HepG2 (cell line): ENCODE data around the gene MPHOSPH8. TPM values are rescaled to one million over a fixed set of nuclear protein-coding genes. Genes with fewer than 3 reads are reported as not detected.

Experiments used
- AGO1 ChIP-seq: fragments of 200-400 bp; formaldehyde crosslinking; IDR thresholded peaks from 2 replicates; pipeline ENCODE4 v1.6.1; 2017; ENCODE audit warnings: mild to moderate bottlenecking, low read depth, low read length, moderate library complexity; ENCODE audit not compliant: poor library complexity, severe bottlenecking
- CBX5 ChIP-seq: sonication (generic); formaldehyde crosslinking; IDR thresholded peaks from 2 replicates; pipeline ENCODE4 v1.4.0; 2020; ENCODE audit warnings: missing genetic modification reagents, borderline replicate concordance
- GATAD2A ChIP-seq: IDR thresholded peaks from 2 replicates; pipeline ENCODE4 v1.6.1; 2016
- KDM6A ChIP-seq: IDR thresholded peaks from 2 replicates; pipeline ENCODE4 v1.6.1; 2016; ENCODE audit warnings: low read depth
- PITX1 ChIP-seq: sonication (generic); formaldehyde crosslinking; IDR thresholded peaks from 2 replicates; pipeline ENCODE4 v1.5.1; 2020; ENCODE audit warnings: mild to moderate bottlenecking, missing genetic modification reagents
- POLR2AphosphoS5 ChIP-seq: IDR thresholded peaks from 2 replicates; pipeline ENCODE4 v1.6.1; 2012; ENCODE audit warnings: low read depth, low read length
- RAD21 ChIP-seq: fragments of 450-650 bp; formaldehyde crosslinking; IDR thresholded peaks from 2 replicates; pipeline ENCODE4 v1.5.0; 2020; ENCODE audit warnings: mild to moderate bottlenecking
- RARA ChIP-seq: IDR thresholded peaks from 2 replicates; pipeline ENCODE4 v1.6.1; 2016; ENCODE audit warnings: missing genetic modification reagents, missing compliant biosample characterization
- SAP130 ChIP-seq: IDR thresholded peaks from 2 replicates; pipeline ENCODE4 v1.6.1; 2016; ENCODE audit warnings: low read depth
- SETDB1 ChIP-seq: sonication (generic); formaldehyde crosslinking; IDR thresholded peaks from 2 replicates; pipeline ENCODE4 v1.5.1; 2020; ENCODE audit warnings: missing genetic modification reagents, mild to moderate bottlenecking, borderline replicate concordance
- SMC3 ChIP-seq: IDR thresholded peaks from 2 replicates; pipeline ENCODE4 v1.6.1; 2011; ENCODE audit warnings: low read length, improper control_type of control experiment
- SOX13 ChIP-seq, 3 experiments: fragments of 450-650 bp in 1 of 3; sonication (generic) in 1 of 3; formaldehyde crosslinking in 1 of 3; IDR thresholded peaks in 2 of 3; conservative IDR thresholded peaks in 1 of 3; 2 replicates each; pipeline versions ENCODE4 v1.5.0 to v1.6.1; 2016 to 2020; ENCODE audit warnings: antibody characterized with exemption in 1 of 3, mild to moderate bottlenecking in 1 of 3, missing compliant biosample characterization in 1 of 3, missing genetic modification reagents in 1 of 3, moderate library complexity in 1 of 3
- TBL1XR1 ChIP-seq: fragments of 150-350 bp; IDR thresholded peaks from 2 replicates; pipeline ENCODE4 v1.6.1; 2014; ENCODE audit warnings: borderline replicate concordance, low read length; ENCODE audit not compliant: partially characterized antibody
- TCF7L2 ChIP-seq: IDR thresholded peaks from 2 replicates; pipeline ENCODE4 v1.6.1; 2011; ENCODE audit warnings: mild to moderate bottlenecking, low read depth, low read length, moderate library complexity
- ZBTB49 ChIP-seq: sonication (generic); formaldehyde crosslinking; IDR thresholded peaks from 2 replicates; pipeline ENCODE4 v1.4.0; 2020; ENCODE audit warnings: missing genetic modification reagents, borderline replicate concordance
- ZC3H13 ChIP-seq: sonication (generic); formaldehyde crosslinking; IDR thresholded peaks from 2 replicates; pipeline ENCODE4 v1.8.1; 2023; ENCODE audit warnings: mild to moderate bottlenecking, missing genetic modification reagents, moderate library complexity
- ZKSCAN1 ChIP-seq: fragments of 150-350 bp; IDR thresholded peaks from 2 replicates; pipeline ENCODE4 v1.6.1; 2014; ENCODE audit warnings: low read length
- ZNF530 ChIP-seq: sonication (generic); formaldehyde crosslinking; IDR thresholded peaks from 2 replicates; pipeline ENCODE4 v1.5.0; 2020; ENCODE audit warnings: low read depth, mild to moderate bottlenecking, missing genetic modification reagents
- ZNF546 ChIP-seq: sonication (generic); formaldehyde crosslinking; conservative IDR thresholded peaks from 2 replicates; pipeline ENCODE4 v1.8.1; 2023; ENCODE audit warnings: mild to moderate bottlenecking, missing genetic modification reagents
- ZNF572 ChIP-seq: sonication (generic); formaldehyde crosslinking; IDR thresholded peaks from 2 replicates; pipeline ENCODE4 v1.5.1; 2020; ENCODE audit warnings: mild to moderate bottlenecking, missing genetic modification reagents
- ZNF644 ChIP-seq: IDR thresholded peaks from 2 replicates; pipeline ENCODE4 v1.6.1; 2016; ENCODE audit warnings: low read depth
- polyA plus RNA-seq, 8 experiments: library from polyadenylated mRNA; depleted of rRNA in 3 of 8; stranded (reverse) in 7 of 8; unstranded in 1 of 8; fragments of >200 nt; fragmentation: Illumina TruSeq in 4 of 8; extraction: Trizol in 4 of 8; gene quantifications; 2 replicates each; pipeline versions ENCODE4 v1.2.1 to v1.2.3, GENCODE V29; 2011 to 2016; ENCODE audit warnings: low read depth in 4 of 8, missing spikeins in 1 of 8, mixed read lengths in 1 of 8; ENCODE audit not compliant: insufficient read depth in 1 of 8
- total RNA-seq, 5 experiments: library from RNA; depleted of rRNA; stranded (reverse); fragments of >200 nt; fragmentation: Illumina TruSeq; extraction: Trizol; gene quantifications; 2 replicates each; pipeline ENCODE4 v1.2.3, GENCODE V29; 2016; ENCODE audit warnings: low read depth in 1 of 5
- TF ChIP-seq, protein P1 (sequence below): sonication (generic); formaldehyde crosslinking; IDR thresholded peaks from 2 replicates; pipeline ENCODE4 v1.4.0; 2020; ENCODE audit warnings: missing genetic modification reagents
- TF ChIP-seq, protein P2 (sequence below): sonication (generic); formaldehyde crosslinking; IDR thresholded peaks from 2 replicates; pipeline ENCODE4 v1.5.1; 2020; ENCODE audit warnings: missing genetic modification reagents, mild to moderate bottlenecking, borderline replicate concordance
- TF ChIP-seq, protein P3 (sequence below): IDR thresholded peaks from 2 replicates; pipeline ENCODE4 v1.6.1; 2016; ENCODE audit warnings: mild to moderate bottlenecking, missing biosample characterization, missing genetic modification reagents

MPHOSPH8 gene
- total and polyA plus RNA-seq, 2 of the 13 experiments (the other 11 are each of a cell fraction or from before 2014, with no cell fraction given), result 17.3 to 20.9 TPM

DNA sequence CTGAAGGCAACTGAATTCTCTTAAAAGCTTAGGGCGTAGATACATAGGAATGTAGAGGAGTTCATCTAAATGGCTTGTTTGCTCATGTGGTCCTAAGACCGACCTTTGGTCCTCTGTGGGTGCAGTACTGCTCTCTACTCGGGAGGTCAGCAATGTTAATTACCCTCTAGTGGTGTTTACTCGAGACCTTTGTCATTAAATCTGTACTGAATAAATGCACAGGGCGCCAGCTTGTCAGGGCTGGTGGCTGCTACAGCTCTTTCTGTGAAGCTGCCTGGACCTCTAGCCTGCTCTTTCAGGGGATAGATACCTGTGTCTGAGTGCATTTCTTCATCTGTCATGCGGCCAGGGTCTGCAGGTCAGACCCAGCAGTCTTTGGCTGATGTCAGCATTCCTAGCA, 29.2 kb upstream of the MPHOSPH8 start (continued):
- no peak for TF ChIP-seq AGO1
- TF ChIP-seq ZBTB49 (CRISPR knock-in tag), result no peak
- TF ChIP-seq, protein P1, sequence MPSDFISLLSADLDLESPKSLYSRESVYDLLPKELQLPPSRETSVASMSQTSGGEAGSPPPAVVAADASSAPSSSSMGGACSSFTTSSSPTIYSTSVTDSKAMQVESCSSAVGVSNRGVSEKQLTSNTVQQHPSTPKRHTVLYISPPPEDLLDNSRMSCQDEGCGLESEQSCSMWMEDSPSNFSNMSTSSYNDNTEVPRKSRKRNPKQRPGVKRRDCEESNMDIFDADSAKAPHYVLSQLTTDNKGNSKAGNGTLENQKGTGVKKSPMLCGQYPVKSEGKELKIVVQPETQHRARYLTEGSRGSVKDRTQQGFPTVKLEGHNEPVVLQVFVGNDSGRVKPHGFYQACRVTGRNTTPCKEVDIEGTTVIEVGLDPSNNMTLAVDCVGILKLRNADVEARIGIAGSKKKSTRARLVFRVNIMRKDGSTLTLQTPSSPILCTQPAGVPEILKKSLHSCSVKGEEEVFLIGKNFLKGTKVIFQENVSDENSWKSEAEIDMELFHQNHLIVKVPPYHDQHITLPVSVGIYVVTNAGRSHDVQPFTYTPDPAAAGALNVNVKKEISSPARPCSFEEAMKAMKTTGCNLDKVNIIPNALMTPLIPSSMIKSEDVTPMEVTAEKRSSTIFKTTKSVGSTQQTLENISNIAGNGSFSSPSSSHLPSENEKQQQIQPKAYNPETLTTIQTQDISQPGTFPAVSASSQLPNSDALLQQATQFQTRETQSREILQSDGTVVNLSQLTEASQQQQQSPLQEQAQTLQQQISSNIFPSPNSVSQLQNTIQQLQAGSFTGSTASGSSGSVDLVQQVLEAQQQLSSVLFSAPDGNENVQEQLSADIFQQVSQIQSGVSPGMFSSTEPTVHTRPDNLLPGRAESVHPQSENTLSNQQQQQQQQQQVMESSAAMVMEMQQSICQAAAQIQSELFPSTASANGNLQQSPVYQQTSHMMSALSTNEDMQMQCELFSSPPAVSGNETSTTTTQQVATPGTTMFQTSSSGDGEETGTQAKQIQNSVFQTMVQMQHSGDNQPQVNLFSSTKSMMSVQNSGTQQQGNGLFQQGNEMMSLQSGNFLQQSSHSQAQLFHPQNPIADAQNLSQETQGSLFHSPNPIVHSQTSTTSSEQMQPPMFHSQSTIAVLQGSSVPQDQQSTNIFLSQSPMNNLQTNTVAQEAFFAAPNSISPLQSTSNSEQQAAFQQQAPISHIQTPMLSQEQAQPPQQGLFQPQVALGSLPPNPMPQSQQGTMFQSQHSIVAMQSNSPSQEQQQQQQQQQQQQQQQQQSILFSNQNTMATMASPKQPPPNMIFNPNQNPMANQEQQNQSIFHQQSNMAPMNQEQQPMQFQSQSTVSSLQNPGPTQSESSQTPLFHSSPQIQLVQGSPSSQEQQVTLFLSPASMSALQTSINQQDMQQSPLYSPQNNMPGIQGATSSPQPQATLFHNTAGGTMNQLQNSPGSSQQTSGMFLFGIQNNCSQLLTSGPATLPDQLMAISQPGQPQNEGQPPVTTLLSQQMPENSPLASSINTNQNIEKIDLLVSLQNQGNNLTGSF (CRISPR knock-in tag), result no peak
- TF ChIP-seq, protein P2, sequence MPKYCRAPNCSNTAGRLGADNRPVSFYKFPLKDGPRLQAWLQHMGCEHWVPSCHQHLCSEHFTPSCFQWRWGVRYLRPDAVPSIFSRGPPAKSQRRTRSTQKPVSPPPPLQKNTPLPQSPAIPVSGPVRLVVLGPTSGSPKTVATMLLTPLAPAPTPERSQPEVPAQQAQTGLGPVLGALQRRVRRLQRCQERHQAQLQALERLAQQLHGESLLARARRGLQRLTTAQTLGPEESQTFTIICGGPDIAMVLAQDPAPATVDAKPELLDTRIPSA, result no peak
- TF ChIP-seq SMC3, result no peak
- 0 out of 2 replicates have a peak, but pooled peaks have one; percentile 26 for TF ChIP-seq KDM6A
- TF ChIP-seq GATAD2A (CRISPR knock-in tag), result no peak
- TF ChIP-seq, protein P3, sequence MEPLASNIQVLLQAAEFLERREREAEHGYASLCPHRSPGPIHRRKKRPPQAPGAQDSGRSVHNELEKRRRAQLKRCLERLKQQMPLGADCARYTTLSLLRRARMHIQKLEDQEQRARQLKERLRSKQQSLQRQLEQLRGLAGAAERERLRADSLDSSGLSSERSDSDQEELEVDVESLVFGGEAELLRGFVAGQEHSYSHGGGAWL, result no peak
- TF ChIP-seq TCF7L2, result no peak
- TF ChIP-seq SAP130, result 0 out of 2 replicates have a peak, but pooled peaks have one; percentile 20
- TF ChIP-seq RAD21 (CRISPR knock-in tag), result no peak
- TF ChIP-seq ZC3H13 (CRISPR knock-in tag), result no peak
- no peak; the same call in 1 of the 2 replicates for TF ChIP-seq ZKSCAN1
- peak; percentile 64 for TF ChIP-seq RARA (CRISPR knock-in tag)
- no peak for TF ChIP-seq ZNF546 (CRISPR knock-in tag)
- TF ChIP-seq ZNF530, result no peak
- 0 out of 2 replicates have a peak, but pooled peaks have one; percentile 18 for TF ChIP-seq PITX1 (CRISPR knock-in tag)
- TF ChIP-seq POLR2AphosphoS5, result no peak
- TF ChIP-seq CBX5 (CRISPR knock-in tag), result 0 out of 2 replicates have a peak, but pooled peaks have one; percentile 40
- TF ChIP-seq ZNF644, result 0 out of 2 replicates have a peak, but pooled peaks have one; percentile 29
- TF ChIP-seq SOX13 (IDR thresholded peaks at IDR 0.05), result no peak
- TF ChIP-seq SOX13 (CRISPR knock-in tag; conservative IDR thresholded peaks at IDR 0.05 in 1 of 2, IDR thresholded peaks at IDR 0.05 in 1 of 2), result peak in 1 of 2 experiments; percentile 44; a peak in 1 of 4 replicates
- TF ChIP-seq ZNF572, result no peak
- no peak for TF ChIP-seq TBL1XR1
- TF ChIP-seq SETDB1 (CRISPR knock-in tag), result peak; percentile 97
